Ovary (tissue), 9 donors: ENCODE data around the gene RUSF1. TPM values are rescaled to one million over a fixed set of nuclear protein-coding genes. Genes with fewer than 3 reads are reported as not detected.

ENCODE experiments used
- DNase-seq, 5 donors: peaks; one replicate each; pipeline ENCODE4 v3.0.0-alpha.2; 2019 to 2020
- H3K27ac ChIP-seq, 2 donors: fragments of 200-600 bp; one replicate each; pipeline versions ENCODE4 v1.5.1 to v1.8.0; 2019 to 2022
- H3K27me3 ChIP-seq: fragments of 200-600 bp; one replicate; pipeline ENCODE4 v1.8.0; 2022
- H3K36me3 ChIP-seq: fragments of 200-600 bp; sonication (generic); one replicate; pipeline ENCODE4 v1.5.1; 2019
- H3K4me1 ChIP-seq: one replicate; pipeline ENCODE4 v1.8.1; 2013; ENCODE audit warnings: mild to moderate bottlenecking, moderate library complexity; ENCODE audit not compliant: insufficient read depth
- H3K4me3 ChIP-seq: fragments of 200-600 bp; sonication (generic); one replicate; pipeline ENCODE4 v1.5.1; 2017
- H3K9me3 ChIP-seq, 2 donors: fragments of 200-600 bp in 1 of 2; sonication (generic) in 1 of 2; one replicate each; pipeline versions ENCODE4 v1.5.1 to v1.8.1; 2013 to 2019; ENCODE audit warnings: mild to moderate bottlenecking in 1 of 2, moderate library complexity in 1 of 2
- EP300 ChIP-seq: sonication (generic); formaldehyde crosslinking; IDR thresholded peaks from one replicate; pipeline ENCODE4 v1.6.1; 2017; ENCODE audit warnings: antibody characterized with exemption
- POLR2A ChIP-seq: fragments of 450-650 bp; IDR thresholded peaks from one replicate; pipeline ENCODE4 v1.6.1; 2017; ENCODE audit warnings: antibody characterized with exemption, mild to moderate bottlenecking, moderate library complexity
- WGBS, 3 donors: extraction: QIAGEN DNeasy Blood & Tissue Kit in 1 of 3; methylation state at CpG; one replicate each; pipeline versions ENCODE4 v1.1.5 to v1.1.7; 2013 to 2017; 5-methylcytosine and 5-hydroxymethylcytosine counted together
- intact Hi-C, 4 donors: fragments of 100-400 bp; cut with DNase I; formaldehyde crosslinking; loops; one replicate each; pipeline versions ENCODE4 v1.11.0 to v1.15.1; 2022 to 2023
- polyA plus RNA-seq, 2 donors: library from polyadenylated mRNA; stranded (reverse); fragments of 200-250 nt in 1 of 2; fragments of 350-450 nt in 1 of 2; fragmentation: Illumina TruSeq in 1 of 2; extraction: RNeasy Lipid Tissue Mini Kit (QIAGEN cat#74804) in 1 of 2; gene quantifications; one replicate each; pipeline ENCODE4 v1.2.3, GENCODE V29; 2013 to 2014
- total RNA-seq, 7 donors: library from RNA; depleted of rRNA in 2 of 7; stranded (reverse); fragments of >200 nt in 2 of 7; fragmentation: NEBNext Ultra II Directional in 3 of 7; extraction: Animal tissue kit (Norgen Biotek cat#: 25700) in 3 of 7; gene quantifications; one replicate each; pipeline versions ENCODE4 v1.1.0 to v1.2.4, GENCODE V29; 2016 to 2023
- TF ChIP-seq, protein P1 (sequence below), 3 donors: fragments of 450-650 bp in 2 of 3; fragments of 200-600 bp in 1 of 3; IDR thresholded peaks; one replicate each; pipeline versions ENCODE4 v1.5.1 to v1.8.0; 2016 to 2022; ENCODE audit warnings: antibody characterized with exemption in 3 of 3, mild to moderate bottlenecking in 1 of 3
- donor health status: DM: no; HTN: no; CAD: no; lungs with moderate emphysema.
- donor health status: DM: no; HTN: no; CAD: no.
- donor health status: Bipolar disorder and iron deficiency.
- donor health status: DM: yes; HTN: yes; CAD: no.
- donor health status: DM: no; HTN: no; CAD: no.
- donor health status: DM: yes; HTN: yes; CAD: no.

Gene RUSF1
- total and polyA plus RNA-seq, 9 donors: 39.8 to 98.4 (median 91.2) TPM

- no peak for DNase-seq
- 68 to 77% (median 70%) methylated on average over 21 of the region's 21 CpGs for WGBS, 3 donors
- intact Hi-C loops: no loop called here
- H3K27me3 ChIP-seq: no peaks in the 10 kb centered on the region
- H3K27ac ChIP-seq: no peak overlapping the region
- no peaks in the 10 kb centered on the region for H3K36me3 ChIP-seq
- peaks cover 1% of the 10 kb centered on the region for H3K4me1 ChIP-seq
- H3K9me3 ChIP-seq: peaks cover 0 to 7% of the 10 kb centered on the region in 2 donors
- no peak overlapping the region for H3K4me3 ChIP-seq
- TF ChIP-seq, protein P1, sequence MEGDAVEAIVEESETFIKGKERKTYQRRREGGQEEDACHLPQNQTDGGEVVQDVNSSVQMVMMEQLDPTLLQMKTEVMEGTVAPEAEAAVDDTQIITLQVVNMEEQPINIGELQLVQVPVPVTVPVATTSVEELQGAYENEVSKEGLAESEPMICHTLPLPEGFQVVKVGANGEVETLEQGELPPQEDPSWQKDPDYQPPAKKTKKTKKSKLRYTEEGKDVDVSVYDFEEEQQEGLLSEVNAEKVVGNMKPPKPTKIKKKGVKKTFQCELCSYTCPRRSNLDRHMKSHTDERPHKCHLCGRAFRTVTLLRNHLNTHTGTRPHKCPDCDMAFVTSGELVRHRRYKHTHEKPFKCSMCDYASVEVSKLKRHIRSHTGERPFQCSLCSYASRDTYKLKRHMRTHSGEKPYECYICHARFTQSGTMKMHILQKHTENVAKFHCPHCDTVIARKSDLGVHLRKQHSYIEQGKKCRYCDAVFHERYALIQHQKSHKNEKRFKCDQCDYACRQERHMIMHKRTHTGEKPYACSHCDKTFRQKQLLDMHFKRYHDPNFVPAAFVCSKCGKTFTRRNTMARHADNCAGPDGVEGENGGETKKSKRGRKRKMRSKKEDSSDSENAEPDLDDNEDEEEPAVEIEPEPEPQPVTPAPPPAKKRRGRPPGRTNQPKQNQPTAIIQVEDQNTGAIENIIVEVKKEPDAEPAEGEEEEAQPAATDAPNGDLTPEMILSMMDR (IDR thresholded peaks at IDR 0.05): no peak
- TF ChIP-seq EP300 (no peak), POLR2A (no peak)
These were observed 28.7 kb upstream of the RUSF1 start for GRCh38 chr16:31536804-31537361.

GRCh38 chr16:31535737-31536136 is 27.5 kb upstream of the RUSF1 start:
- peaks cover 0 to 7% of the 10 kb centered on the region in 2 donors for H3K9me3 ChIP-seq
- intact Hi-C loops: no loop called here
- no peak overlapping the region for H3K27ac ChIP-seq
- H3K27me3 ChIP-seq: no peaks in the 10 kb centered on the region
- TF ChIP-seq POLR2A: no peak
- TF ChIP-seq, protein P1 (IDR thresholded peaks at IDR 0.05): no peak
- no peak for TF ChIP-seq EP300
- peaks cover 1% of the 10 kb centered on the region for H3K4me1 ChIP-seq
- H3K36me3 ChIP-seq: no peaks in the 10 kb centered on the region
- no peak overlapping the region for H3K4me3 ChIP-seq
- WGBS, 3 donors: 50 to 56% (median 56%) methylated on average over 9 of the region's 9 CpGs
- no peak for DNase-seq

GRCh38 chr16:31532896-31533295 is 24.7 kb upstream of the RUSF1 start:
- no peak for DNase-seq
- Histone ChIP-seq H3K27ac (no peak overlapping the region), H3K4me1 (peaks cover 4% of the 10 kb centered on the region), H3K9me3 (no peaks in the 10 kb centered on the region), H3K36me3 (no peaks in the 10 kb centered on the region), H3K4me3 (no peak overlapping the region), H3K27me3 (no peaks in the 10 kb centered on the region)
- WGBS, 3 donors: 86 to 88% (median 88%) methylated on average over 4 of the region's 4 CpGs
- TF ChIP-seq EP300: no peak
- TF ChIP-seq, protein P1 (IDR thresholded peaks at IDR 0.05): no peak
- no peak for TF ChIP-seq POLR2A
- intact Hi-C loops: no loop called here

GRCh38 chr16:31532120-31532519 is 23.9 kb upstream of the RUSF1 start:
- TF ChIP-seq, protein P1 (IDR thresholded peaks at IDR 0.05): no peak
- TF ChIP-seq POLR2A: no peak
- TF ChIP-seq EP300: no peak
- Histone ChIP-seq H3K9me3 (no peaks in the 10 kb centered on the region), H3K27me3 (no peaks in the 10 kb centered on the region)

More at GRCh38 chr16:31532120-31532519, 23.9 kb upstream of the RUSF1 start:
- no peak overlapping the region for H3K4me3 ChIP-seq
- intact Hi-C loops: no loop called here
- H3K27ac ChIP-seq: no peak overlapping the region
- no peak for DNase-seq
- 52 to 74% (median 64%) methylated on average over 2 of the region's 2 CpGs for WGBS, 3 donors
- peaks cover 3% of the 10 kb centered on the region for H3K4me1 ChIP-seq
- H3K36me3 ChIP-seq: no peaks in the 10 kb centered on the region
